Measurements from ENCODE around the gene TFCP2L1. TPM values are rescaled to one million over a fixed set of nuclear protein-coding genes. Genes with fewer than 3 reads are reported as not detected.

The TFCP2L1 gene
- total and polyA plus RNA-seq, 2 donors (not counting 3 experiments of a cell fraction or from before 2014, with no cell fraction given), result not detected

Other genes with a start within 250 kb of the TFCP2L1 start
- not detected in 2 replicates for gene RNU4ATAC, start 245.7 kb upstream of the TFCP2L1 start, total RNA-seq
- not detected in 2 replicates for gene RNU4ATAC, start 245.7 kb upstream of the TFCP2L1 start, polyA plus RNA-seq

Measured in endothelial cell of umbilical vein (primary cell).